Dermis microvascular lymphatic vessel endothelial cell (primary cell): Measurements from ENCODE around the gene PPT2. TPM values are rescaled to one million over a fixed set of nuclear protein-coding genes. Genes with fewer than 3 reads are reported as not detected.

Experiments used
- DNase-seq, 2 donors: peaks; one replicate each; pipeline versions ENCODE4 v3.0.0 to v3.0.0-alpha.2; 2010; ENCODE audit warnings: low read depth in 2 of 2
- total RNA-seq: library from RNA; depleted of rRNA; stranded (reverse); fragments of >200 nt; gene quantifications from 2 replicates; pipeline ENCODE4 v1.2.1, GENCODE V29; 2014

PPT2 gene
- total RNA-seq, 1 donor from 2014 or later, result 50.1 TPM

DNA sequence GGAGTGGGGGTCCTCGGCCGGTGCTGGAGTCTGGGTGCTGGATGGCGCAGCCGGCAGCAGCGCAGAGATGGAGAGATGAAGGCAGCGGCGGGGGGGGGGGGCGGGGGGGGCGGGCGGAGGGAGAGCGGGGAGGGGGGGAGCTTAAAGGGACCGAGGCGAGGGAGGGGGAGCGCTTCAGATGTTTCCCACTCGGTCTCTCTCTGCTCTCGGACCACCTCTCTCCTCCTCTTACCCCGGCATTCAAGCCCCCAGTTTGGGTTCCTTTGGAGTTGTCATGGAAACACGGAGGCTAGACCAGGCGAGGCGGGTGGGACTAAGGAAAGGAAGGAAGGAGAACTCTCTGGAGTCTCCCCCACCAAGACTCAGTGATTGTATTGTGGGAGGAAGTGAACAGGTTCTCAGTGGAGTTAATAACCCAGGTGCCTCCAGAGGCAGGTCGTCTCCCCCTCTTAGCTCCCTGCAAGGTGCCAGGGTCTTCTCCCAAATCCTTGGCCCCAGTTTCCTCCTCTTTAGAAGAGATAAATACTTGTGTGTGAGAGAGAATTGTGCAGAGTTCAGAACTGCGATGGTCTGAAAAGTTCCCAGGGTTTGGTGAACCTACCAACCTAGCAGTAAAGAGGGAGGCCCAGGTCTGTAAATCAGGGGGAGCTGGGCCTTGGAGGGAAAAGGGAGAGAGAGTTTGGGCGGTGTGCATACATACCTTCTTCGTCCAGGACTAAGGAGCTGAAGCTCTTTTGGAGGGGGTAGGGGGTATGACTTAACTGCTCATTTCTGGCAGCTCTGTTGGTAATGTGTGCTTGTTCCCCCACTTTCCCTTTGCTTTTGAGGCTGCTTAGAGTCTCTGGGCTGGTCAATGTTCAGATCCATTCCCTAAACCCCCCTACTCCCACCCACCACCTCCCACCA lies 1.8 kb upstream of the PPT2 start, which contains the start of gene PRRT1:
TSS of gene PRRT1 (minus strand) at position 77 of the 906 bp plus-strand sequence. CDS start 112 bp downstream, outside the sequence.
- no peak for DNase-seq

DNA sequence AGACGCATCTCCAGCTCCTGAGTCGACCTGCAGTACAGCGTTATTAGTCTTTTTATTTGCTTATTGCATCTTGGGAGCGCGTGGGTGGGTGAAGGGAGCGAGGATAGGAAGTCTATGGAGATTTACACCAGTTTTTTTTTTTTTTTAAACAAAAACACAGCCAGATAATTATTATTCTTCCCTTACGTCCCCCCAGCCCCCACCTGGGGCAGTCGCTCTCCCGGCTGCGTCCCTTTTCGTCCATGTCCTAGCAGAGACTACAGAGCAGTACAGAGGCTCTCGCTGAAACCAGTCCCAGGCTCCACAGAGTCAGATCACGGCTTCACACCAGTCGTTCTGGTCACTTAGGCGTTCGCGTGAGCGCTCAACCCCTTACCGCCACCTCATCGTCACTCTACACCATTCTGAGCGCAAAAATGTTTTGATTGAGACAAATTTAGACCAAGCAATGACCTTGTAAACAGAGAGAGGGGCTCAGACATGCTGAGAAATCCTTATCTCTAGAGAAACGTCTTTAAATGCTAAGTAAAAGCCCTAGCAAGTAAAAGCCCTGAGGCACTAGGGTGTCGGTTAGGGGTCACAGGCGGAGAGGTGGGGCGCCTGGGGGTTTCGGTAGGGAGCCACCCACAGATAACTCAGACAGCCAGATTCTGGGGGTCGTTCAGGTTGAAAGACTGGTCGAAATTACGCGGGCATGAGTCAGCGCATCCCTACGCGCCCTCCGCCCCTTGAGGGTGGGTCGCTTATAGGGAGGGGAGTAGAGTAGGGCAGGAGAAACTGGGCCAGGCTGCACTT lies 975 bp upstream of the PPT2 start:
- peak in 1 of 2 donors; percentile 48 for DNase-seq

DNA sequence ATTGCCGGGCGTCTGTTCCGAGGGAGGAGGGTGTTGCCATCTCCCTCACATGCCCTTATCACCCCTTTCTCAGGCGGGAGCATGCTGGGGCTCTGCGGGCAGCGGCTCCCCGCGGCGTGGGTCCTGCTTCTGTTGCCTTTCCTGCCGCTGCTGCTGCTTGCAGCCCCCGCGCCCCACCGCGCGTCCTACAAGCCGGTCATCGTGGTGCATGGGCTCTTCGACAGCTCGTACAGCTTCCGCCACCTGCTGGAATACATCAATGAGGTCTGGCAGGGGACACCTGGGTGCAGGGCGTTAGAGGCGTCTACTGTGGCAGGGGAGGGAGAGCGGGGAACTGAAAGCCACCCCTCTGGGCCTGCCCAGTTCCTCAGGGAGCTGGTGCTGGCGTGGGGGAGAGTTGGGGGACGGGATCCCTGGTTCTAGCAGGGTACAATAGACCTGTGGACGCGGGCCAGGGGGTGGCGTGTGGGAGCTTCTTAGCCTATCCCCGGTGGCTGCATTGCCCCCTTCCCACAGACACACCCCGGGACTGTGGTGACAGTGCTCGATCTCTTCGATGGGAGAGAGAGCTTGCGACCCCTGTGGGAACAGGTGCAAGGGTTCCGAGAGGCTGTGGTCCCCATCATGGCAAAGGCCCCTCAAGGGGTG lies 697 bp downstream of the PPT2 start:
- DNase-seq, result peak; percentile 68 to 80

DNA sequence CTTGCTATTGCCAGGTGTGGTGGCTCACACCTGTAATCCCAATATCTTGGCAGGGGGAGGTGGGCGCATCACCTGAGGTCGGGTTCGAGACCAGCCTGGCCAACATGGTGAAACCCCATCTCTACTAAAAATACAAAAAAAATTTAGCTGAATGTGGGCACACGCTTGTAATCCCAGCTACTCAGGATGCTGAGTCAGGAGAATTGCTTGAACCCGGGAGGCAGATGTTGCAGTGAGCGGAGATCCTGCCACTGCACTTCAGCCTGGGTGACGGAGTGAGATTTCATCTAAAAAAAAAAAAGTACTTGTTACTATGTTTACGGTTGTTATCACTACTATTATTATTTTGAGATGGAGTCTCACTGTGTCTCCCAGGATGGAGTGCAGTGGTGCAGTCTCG lies 3.0 kb downstream of the PPT2 start:
- no peak for DNase-seq

DNA sequence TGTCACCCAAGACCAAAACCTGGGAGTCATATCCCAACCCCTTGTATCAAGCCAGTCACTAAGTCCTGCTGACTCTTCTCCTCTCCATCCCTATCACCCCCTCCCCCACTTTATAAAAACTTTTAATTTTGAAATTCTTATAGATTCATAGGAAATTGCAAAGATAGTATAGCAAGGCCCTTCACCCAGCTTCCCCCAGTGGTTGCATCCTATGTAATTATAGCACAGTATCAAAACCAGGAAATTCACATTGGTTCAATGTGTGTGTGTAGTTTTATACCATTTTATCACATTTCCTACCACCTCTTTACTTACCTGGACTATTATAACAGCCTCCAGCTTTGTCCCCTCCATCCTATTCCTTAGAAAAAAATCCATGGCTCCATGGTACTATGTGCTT lies 4.1 kb downstream of the PPT2 start:
- DNase-seq, result no peak

DNA sequence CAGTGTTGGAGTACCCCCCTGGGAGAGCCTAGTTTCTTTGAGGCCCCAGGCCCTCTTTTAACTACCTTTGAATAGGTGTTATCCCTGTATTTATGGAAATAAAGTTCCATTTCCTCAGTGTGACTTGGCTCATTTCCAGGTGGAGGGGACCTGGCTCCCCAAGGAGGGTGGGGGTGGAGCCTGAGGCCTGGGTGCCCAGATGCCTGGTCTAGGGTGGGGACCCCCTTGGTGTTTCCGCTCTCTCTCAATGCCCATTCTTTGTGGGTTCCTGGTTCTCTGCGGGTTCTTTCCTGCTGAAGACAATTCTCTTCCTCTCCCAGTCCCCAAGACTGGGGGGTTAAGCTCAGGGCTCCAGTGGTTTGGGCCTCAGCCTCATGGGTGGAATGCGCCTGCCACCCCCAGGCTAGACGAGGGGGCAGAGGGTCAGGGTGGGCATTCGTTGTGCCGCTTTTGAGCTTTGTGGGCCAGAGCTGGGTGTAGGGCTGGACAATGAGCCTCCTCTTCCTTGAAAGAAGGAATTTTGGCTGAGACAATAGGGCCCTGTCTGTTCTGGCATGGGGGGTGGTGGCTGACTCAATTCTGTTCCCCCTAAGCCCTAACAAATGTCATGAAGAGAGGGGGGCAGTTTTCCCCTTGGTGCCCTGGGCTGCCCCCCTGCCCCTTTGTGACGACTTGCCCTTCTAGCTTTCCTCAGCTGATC lies 9.8 kb downstream of the PPT2 start:
- DNase-seq, result no peak

DNA sequence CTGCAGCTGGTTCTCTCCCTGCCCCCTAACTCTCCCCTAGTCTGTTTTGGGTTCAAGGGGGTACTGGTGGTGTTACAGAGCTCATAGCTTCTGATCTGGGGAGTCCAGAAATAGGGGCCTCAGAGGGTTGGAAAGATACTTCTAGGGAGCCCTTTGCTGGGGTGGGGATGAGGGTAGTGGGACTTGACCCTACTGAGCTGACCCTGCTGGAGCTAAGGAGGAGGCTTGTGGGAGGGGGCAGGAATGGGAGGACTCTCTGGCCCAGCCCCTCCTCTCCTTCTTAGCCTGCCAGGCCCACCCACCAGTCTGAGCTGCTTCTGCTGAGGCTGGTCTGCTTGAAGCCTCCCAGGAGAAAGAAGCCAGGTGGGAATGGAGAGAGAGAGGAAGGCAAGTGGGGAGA lies 10.4 kb downstream of the PPT2 start, which contains the start of gene EGFL8:
TSS of gene EGFL8 (plus strand) at position 301 of the 400 bp plus-strand sequence. CDS start 1,571 bp downstream, outside the sequence.
- no peak for DNase-seq

DNA sequence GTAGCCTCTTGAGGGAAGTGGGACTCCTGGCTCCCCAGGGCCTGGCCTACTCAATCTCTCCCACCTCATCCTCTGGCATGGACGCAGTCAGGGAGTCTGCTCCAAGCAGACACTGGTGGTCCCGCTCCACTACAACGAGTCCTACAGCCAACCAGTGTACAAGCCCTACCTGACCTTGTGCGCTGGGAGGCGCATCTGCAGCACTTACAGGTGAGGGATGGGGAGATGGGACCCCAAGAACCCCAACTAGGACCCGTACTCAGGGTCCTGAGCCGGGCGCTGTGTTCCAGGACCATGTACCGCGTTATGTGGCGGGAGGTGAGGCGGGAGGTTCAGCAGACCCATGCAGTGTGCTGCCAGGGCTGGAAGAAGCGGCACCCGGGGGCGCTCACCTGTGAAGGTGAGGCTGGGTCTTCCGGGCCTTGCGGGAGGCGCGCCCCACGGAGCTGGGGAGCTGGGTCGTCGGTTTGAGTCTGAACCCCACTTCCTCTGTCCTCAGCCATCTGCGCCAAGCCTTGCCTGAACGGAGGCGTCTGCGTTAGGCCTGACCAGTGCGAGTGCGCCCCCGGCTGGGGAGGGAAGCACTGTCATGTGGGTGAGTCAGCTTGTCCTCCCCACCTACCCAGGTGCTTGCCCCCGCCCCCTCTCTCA lies 12.6 kb downstream of the PPT2 start:
- DNase-seq, result no peak

DNA sequence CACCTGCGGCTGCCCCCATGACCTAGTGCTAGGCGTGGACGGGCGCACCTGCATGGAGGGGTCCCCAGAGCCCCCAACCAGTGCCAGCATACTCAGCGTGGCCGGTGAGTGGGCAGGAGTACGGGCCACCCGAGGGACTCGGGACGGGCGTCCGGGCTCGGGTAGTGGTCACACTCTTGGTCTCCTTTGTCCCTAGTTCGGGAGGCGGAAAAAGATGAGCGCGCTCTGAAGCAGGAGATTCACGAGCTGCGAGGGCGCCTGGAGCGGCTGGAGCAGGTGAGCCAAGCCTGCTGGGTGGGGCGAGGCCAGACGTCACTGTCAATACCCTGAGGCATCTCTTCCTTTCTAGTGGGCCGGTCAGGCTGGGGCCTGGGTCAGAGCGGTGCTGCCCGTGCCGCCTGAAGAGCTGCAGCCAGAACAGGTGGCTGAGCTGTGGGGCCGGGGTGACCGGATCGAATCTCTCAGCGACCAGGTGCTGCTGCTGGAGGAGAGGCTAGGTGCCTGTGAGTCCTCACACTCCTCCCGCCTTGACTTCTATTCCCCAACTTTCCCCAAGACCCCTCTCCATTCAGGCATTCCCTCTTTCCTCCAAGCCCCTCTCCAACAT lies 13.3 kb downstream of the PPT2 start:
- no peak for DNase-seq

DNA sequence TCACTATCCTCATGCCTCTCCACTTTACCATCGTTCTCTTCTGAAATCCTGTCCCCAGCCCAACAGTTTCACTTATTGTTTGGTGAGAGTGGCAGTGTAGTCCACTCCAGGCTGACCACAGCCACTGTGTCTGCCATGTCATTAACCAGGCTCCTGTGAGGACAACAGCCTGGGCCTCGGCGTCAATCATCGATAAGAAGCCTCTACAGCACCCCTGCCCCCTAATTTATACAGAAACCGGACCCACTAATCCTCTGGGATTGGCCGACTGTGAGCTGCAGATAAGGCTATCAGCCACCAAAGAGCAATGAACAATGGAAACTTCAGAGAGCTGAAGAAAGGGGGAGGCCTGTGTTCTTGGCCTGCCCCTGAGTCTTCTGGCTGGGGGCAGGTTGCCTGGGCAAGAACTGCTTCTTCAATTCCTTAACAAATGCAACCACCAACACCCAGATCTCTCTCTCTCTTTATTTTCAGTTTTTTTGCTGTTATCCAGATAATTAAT lies 13.9 kb downstream of the PPT2 start:
- no peak for DNase-seq

DNA sequence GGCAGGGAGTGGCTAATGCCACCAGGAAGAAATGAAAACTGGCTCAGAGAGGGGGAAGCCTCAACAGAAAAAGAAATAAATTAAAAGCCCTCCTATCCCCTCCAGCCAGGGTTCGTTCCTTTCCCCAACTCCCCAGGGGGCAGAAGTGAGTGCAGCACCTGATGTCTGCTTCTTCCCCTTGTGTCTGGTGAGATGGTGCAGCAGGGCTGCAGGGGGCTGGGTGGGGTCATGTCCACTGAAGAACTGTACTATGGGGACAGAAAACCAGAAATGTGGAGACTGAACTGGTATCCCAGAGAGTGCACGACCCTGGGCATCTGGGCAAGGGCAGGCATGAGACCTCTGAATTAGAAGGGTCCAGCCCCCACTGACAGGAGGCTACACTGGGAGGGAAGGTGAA lies 14.4 kb downstream of the PPT2 start:
- no peak for DNase-seq

DNA sequence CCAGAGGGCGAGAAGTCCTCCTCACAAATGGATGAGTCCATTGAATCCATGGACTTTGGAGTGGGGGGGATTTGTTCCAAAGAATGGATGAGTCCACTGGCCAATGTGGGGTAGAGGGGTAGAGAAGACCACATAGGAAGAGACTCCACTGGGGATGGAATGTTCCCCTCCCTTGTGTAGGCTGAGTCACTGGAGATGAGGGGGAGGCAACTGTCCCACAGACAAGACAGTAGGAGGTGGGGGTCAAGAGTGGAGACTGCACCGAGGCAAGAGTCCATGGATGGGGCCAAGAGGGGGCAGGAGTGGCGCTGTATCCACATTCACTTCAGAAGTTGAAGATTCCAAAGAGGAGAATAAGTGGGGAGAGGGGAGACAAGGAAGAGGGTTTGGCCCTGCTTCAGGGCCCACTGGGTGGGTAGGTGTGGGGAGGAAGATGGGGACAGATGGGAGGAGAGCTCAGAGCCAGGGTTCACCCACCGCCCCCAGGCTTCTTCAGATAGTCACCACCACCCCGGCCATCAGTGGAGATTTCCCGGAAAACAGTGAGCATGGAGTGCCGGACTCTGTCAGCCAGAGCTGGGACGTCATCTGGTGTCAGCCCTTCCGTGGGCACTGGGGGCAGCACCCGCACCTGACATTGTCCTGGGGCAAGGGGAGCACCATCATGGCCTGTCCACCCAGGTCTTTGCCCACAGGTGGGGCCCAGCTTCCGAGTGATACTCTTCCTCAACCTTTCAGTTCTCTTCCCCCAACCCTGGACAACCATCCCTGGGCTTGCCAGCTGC lies 15.1 kb downstream of the PPT2 start:
- DNase-seq, result no peak

DNA sequence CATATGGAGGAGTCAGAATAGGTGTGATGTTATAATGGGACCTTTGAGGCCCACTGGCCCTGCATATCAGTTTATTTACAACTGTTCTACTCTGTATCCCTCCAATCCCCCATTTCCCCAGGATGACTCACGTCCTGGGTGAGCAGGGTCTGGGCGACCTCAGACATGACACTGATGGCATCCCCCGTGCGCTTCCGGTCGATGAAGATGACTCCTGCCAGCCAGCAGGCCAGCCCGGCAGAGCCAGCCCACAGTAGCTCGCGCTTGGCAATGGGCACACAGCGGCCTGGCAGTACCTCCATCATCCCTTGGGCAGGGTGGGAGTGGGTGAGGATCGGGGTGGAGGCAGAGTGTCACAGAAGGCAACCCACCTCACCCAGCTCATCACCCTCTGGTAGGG lies 16.4 kb downstream of the PPT2 start:
- DNase-seq, result no peak

DNA sequence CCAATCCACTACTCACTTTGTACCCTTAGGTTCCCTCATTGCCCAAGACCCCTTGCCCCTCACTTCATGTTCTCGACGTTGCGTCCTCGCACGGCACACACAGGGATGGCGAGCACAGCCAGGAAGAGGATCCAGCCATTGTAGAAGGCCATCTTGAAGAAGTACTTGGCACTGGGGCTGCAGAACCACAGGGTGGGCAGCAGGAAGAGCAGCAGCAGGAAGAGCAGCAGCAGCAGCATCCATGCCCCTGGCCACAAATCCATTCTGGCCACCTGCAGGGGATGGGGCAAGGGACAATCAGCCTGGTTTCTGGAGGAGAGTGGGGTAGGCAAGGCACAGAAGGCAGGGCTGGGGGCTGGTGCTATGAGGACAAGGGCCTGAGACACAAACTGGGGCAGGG lies 17.3 kb downstream of the PPT2 start:
- no peak for DNase-seq

DNA sequence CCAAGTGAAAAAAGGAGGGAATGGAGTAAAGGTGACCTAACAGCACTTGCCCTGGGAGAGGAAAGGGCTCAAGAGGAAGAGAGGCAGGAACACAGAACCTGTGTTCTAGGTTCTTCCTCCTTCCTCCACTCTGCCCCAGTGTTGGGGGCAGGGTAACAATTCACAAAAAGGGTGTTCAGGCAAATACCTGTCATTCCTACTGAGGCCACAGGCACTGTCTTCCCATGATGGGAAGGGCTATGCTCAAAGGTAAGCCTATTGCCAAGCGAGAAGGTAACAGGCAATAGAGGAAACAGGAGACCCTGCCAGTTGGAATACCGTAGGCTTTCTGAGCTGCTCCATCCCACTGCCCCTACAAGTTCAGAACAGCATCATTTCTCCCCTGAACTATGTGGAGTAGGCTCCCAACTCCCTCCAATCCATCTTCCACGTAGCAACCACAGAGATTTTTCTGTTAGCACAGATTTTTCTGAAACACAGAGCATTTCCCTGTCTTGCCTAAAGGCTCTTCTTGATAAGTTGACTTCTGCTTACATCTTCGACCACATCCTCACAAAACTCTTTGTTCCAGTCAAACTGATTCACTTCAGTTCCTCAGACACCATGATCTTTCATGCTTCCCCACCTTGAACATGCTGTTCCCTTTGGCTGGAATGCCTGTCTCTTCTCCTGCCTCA lies 19.2 kb downstream of the PPT2 start:
- DNase-seq, result no peak

DNA sequence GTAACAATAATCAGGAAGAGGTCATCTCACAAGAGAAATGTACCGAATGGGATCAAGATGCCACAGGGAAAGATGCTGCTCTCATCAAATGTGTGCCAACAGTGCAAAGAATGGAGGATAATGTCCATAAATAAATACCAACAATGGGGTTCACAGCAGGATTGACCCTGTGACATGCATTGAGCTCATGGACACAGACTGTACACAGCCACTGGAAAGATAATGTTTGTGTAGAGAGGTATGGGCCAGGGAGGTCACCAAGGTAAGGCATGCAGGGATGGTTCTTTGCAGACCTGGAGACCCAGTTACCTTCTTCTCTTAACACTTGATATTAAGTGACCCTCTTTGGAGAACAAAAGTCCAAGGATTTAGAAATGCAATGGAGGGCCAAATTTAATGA lies 20.5 kb downstream of the PPT2 start:
- DNase-seq, result no peak

DNA sequence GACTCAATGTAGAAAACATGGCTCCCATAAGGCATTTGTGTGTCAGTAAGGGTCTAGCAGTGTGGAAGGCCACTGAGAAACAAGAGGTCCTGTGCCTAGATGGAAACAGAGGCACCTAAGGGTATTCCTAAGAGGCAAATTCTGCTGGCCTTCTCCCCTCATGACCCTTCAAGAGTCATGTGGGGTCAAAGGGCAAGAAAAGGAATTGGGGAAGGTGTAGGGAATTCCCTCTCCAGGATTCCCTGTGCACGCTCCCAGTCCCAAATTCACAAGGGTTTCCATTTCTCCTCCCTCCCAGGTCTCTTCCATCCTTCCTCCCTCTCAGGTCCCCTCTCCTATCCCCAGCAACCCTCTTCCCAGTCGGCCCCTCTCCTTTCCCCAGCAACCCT lies 21.4 kb downstream of the PPT2 start:
- no peak for DNase-seq

DNA sequence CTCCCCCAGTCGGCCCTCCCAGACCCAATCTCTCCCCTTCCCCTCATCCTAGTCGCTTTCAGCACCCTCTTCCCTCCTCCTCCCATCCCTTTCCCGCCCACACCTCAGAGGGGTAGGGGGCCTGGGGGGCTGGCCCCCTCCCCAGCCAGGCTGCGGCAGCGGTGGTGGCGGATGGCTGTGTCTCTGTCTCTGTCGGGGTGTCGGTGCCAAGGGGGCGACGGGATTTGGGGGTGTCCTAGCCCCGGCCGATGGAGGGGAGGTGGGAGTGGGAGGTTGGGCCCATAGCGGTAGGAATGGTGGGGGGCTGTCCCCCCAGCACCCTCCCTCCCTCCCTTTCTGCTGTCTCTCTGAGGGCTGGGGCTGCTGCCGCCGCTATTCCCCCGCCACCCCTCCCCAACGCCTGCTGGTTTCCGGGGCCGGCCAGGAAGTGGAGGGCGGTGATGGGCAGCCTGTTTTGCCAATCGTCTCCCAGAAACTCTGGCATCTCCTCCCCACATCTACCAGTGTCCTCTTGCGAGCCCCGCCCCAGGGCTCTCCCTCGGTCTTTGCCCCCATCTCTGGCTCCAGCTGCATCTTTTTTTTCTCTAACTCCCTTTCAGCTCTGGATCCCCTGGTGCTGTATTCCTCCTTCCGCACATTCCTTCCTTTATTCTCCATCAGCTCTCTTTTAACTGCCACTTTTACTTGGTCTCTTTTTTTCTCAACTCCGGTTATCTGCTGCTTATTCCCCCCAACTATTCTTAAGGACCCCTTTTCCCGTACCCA lies 22.0 kb downstream of the PPT2 start, which contains the start of gene AGPAT1:
TSS of gene AGPAT1 (minus strand) at position 374 of the 765 bp plus-strand sequence. CDS start 4,588 bp downstream, outside the sequence.
- DNase-seq, result peak; percentile 93 to 98
